ENCODE measurements around the gene SLC6A5.
"Not testable (repeated sequence)": the region's sequence is repeated elsewhere in the genome, so short reads cannot be mapped to it uniquely, and the experiment has no call there.

The SLC6A5 gene

GRCh38 chr11:20599221-20600019 is at the start of gene SLC6A5:
SLC6A5 (plus strand) TSS chr11:20599608; CDS start chr11:20599673, 65 bp downstream.
- Mint-ChIP-seq H3K4me3 (no peak within 1 kb of the TSS), H3K36me3 (no peaks in the 10 kb centered on the region), H3K27ac (no peak within 1 kb of the TSS), H3K27me3 (peaks cover 83% of the 10 kb centered on the region), H3K4me1 (peaks cover 6% of the 10 kb centered on the region), H3K9me3 (peaks cover 5% of the 10 kb centered on the region)
- no peak for ATAC-seq

- no peak for ATAC-seq
- no peak overlapping the region for H3K4me3 Mint-ChIP-seq
- H3K4me1 Mint-ChIP-seq = no peaks in the 10 kb centered on the region
- H3K36me3 Mint-ChIP-seq = no peaks in the 10 kb centered on the region
- peaks cover 4% of the 10 kb centered on the region for H3K9me3 Mint-ChIP-seq
- no peak overlapping the region for H3K27ac Mint-ChIP-seq
- H3K27me3 Mint-ChIP-seq = peaks cover 8% of the 10 kb centered on the region
Observed at GRCh38 chr11:20551096-20551495, 48.3 kb upstream of the SLC6A5 start.

DNA sequence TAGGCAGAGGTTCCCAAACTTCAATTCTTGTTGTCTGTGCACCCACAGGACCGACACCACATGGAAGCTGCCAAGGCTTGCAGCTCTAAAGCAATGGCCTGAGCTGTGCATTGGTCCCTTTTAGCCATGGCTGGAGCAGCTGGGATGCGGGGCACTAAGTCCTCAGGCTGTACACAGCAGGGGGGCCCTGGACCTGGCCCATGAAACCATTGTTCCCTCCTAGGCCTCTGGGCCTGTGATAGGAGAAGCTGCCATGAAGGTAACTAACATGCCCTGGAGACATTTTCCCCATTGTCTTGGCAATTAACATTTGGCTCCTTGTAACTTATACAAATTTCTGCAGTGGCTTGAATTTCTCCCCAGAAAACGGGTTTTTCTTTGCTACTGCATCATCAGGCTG is 43.6 kb upstream of the SLC6A5 start:
- H3K27me3 Mint-ChIP-seq = peaks cover 9% of the 10 kb centered on the region
- H3K27ac Mint-ChIP-seq = no peak overlapping the region
- ATAC-seq = no peak
- H3K4me1 Mint-ChIP-seq = no peaks in the 10 kb centered on the region
- H3K36me3 Mint-ChIP-seq = no peaks in the 10 kb centered on the region
- H3K9me3 Mint-ChIP-seq = peaks cover 9% of the 10 kb centered on the region
- H3K4me3 Mint-ChIP-seq = no peak overlapping the region

DNA sequence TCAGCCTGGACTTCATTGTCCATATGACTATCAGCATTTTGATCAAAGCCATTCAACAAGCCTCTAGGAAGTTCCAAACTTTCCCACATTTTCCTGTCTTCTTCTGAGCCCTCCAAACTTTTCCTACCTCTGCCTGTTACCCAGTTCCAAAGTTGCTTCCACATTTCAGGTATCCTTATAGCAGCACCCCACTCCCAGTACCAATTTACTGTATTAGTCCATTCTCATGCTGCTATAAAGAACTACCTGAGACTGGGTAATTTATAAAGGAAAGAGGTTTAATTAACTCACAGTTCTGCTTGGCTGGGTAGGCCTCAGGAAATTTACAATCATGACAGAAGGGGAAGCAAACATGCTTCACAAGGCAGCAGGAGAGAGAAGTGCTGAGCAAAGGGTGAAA is 43.0 kb upstream of the SLC6A5 start:
- not testable (repeated sequence) for H3K27me3 Mint-ChIP-seq, H3K36me3 Mint-ChIP-seq, H3K27ac Mint-ChIP-seq, H3K9me3 Mint-ChIP-seq, H3K4me3 Mint-ChIP-seq, ATAC-seq, H3K4me1 Mint-ChIP-seq

- Mint-ChIP-seq H3K9me3 (peaks cover 5% of the 10 kb centered on the region), H3K4me3 (no peak overlapping the region), H3K4me1 (no peaks in the 10 kb centered on the region), H3K27me3 (peaks cover 9% of the 10 kb centered on the region), H3K27ac (no peak overlapping the region), H3K36me3 (no peaks in the 10 kb centered on the region)
- ATAC-seq = no peak
Observed at GRCh38 chr11:20558741-20559140, 40.7 kb upstream of the SLC6A5 start.

DNA sequence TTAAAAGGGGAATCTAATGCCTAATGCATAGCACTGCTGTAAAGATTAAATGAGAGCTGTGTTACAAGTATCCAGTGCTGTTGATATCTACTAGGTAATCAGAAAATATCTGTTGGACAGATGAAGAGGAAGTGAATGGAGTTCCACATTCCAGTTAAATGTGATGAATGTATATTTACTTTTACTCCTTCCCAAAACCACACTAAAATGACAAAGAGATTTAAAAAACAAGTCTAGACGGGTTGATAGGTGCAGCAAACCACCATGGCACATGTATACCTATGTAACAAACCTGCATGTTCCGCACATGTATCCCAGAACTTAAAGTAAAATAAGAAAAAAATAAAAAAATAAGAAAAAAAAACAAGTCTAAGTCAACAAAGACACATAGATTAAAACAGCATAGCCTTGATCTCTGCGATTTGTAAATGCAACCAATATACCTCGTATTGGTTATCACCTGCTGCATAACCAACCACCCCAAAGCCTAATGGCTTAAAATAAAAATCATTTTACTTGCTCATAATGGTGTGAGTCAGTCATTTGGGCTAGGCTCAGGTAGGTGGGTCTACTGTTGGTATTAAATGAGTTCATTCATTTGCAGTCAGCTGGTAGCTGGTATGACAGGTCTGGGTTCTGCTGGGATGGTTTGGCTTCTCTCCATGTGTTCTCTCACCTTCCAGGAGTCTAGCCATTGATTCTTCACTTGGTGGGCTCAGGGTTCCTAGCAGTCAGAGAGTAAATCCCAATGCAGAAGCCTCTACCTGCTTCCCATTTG is 39.7 kb upstream of the SLC6A5 start:
- Mint-ChIP-seq H3K27ac (no peak overlapping the region), H3K9me3 (peaks cover 5% of the 10 kb centered on the region), H3K4me1 (no peaks in the 10 kb centered on the region), H3K4me3 (no peak overlapping the region), H3K27me3 (peaks cover 9% of the 10 kb centered on the region), H3K36me3 (no peaks in the 10 kb centered on the region)
- no peak for ATAC-seq

DNA sequence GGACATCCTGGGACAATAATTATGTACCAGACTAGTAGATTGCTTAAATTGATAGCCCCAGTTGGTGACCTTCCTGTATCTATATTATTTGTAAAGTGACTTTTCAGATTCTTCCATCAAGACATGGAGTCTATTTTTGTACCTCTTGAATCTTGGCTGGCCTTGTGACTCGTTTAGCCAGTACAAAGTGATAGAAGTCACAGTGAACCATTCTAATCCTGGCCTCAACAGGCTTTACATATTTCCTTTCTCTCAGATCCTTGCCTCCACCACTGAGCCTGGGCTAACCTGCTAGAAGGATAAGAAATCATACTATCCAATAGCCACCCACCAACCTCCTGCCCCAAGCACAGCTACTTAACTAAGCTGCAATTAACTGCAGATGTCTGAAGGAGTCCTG is 37.5 kb upstream of the SLC6A5 start:
- H3K36me3 Mint-ChIP-seq = no peaks in the 10 kb centered on the region
- H3K27me3 Mint-ChIP-seq = peaks cover 9% of the 10 kb centered on the region
- H3K4me1 Mint-ChIP-seq = no peaks in the 10 kb centered on the region
- H3K9me3 Mint-ChIP-seq = no peaks in the 10 kb centered on the region
- H3K27ac Mint-ChIP-seq = no peak overlapping the region
- no peak overlapping the region for H3K4me3 Mint-ChIP-seq
- ATAC-seq = no peak

- H3K9me3 Mint-ChIP-seq = no peaks in the 10 kb centered on the region
- no peak overlapping the region for H3K27ac Mint-ChIP-seq
- no peaks in the 10 kb centered on the region for H3K36me3 Mint-ChIP-seq
- H3K4me3 Mint-ChIP-seq = no peak overlapping the region
- ATAC-seq = no peak
- peaks cover 5% of the 10 kb centered on the region for H3K27me3 Mint-ChIP-seq
- H3K4me1 Mint-ChIP-seq = no peaks in the 10 kb centered on the region
Observed at GRCh38 chr11:20563866-20564265, 35.5 kb upstream of the SLC6A5 start.

DNA sequence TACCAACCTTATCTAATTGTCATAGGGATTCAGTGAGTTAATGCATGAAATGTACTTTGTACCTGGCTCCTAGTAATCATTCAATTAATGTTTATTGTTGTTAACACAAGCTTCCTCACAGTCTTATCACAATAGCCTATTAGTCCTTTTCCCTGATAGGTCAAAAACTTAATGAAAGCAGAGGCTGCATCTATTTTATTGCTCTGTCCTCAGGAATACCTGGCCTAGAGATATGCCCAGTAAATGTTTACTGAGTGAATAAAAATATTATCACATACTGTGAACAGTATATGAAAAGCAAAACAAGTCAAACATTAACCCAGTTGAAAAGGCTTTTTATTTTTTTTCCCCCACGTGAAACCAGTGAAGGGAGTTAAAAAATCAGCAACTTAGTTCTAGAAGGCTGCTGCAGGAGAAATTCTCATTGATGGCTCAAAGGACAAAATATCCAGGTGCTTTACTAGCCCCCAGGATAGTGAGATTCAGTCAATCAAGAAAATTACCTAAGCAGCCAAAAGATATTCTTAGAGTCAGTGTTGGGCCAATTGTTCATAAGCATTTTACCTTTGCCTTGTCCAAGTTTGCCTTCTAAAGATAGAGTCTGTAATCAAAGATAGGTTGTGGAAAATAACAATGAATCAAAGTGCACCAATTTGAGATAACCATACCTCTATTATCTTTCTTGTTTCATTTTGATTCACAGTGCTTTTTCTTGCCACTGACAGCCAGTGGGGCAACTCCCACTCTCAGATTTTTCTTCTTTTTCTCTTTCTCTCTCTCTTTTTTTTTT is 34.4 kb upstream of the SLC6A5 start:
- ATAC-seq = no peak
- Mint-ChIP-seq H3K27ac (no peak overlapping the region), H3K4me3 (no peak overlapping the region), H3K27me3 (no peaks in the 10 kb centered on the region), H3K4me1 (no peaks in the 10 kb centered on the region), H3K9me3 (no peaks in the 10 kb centered on the region), H3K36me3 (no peaks in the 10 kb centered on the region)

- not testable (repeated sequence) for H3K27me3 Mint-ChIP-seq, H3K4me3 Mint-ChIP-seq, H3K27ac Mint-ChIP-seq, H3K36me3 Mint-ChIP-seq, ATAC-seq, H3K4me1 Mint-ChIP-seq, H3K9me3 Mint-ChIP-seq
Observed at GRCh38 chr11:20566115-20566514, 33.3 kb upstream of the SLC6A5 start.

GRCh38 chr11:20566591-20567434 is 32.6 kb upstream of the SLC6A5 start:
- Mint-ChIP-seq H3K36me3 (no peaks in the 10 kb centered on the region), H3K4me3 (no peak overlapping the region), H3K9me3 (no peaks in the 10 kb centered on the region), H3K27ac (no peak overlapping the region), H3K4me1 (no peaks in the 10 kb centered on the region), H3K27me3 (peaks cover 11% of the 10 kb centered on the region)
- peak; percentile 16 for ATAC-seq

DNA sequence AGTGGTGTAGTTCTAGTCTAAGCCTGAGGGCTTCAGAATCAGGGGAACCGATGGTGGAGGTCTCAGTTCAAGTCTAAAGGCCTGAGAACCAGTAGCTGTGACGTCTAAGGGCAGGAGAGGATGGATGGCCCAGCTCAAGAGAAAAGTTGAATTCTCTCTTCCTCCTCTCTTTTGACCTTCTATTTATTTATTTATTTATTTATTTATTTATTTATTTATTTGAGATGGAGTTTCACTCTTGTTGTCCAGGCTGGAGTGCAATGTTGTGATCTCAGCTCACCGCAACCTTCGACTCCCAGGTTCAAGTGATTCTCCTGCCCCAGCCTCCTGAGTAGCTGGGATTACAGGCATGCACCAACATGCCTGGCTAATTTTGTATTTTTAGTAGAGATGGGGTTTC is 19.7 kb upstream of the SLC6A5 start:
- not testable (repeated sequence) for H3K36me3 Mint-ChIP-seq, H3K27ac Mint-ChIP-seq, H3K9me3 Mint-ChIP-seq, ATAC-seq, H3K4me1 Mint-ChIP-seq, H3K4me3 Mint-ChIP-seq, H3K27me3 Mint-ChIP-seq

GRCh38 chr11:20583201-20583600 is 16.2 kb upstream of the SLC6A5 start:
- Mint-ChIP-seq H3K9me3 (no peaks in the 10 kb centered on the region), H3K27ac (no peak overlapping the region), H3K4me1 (no peaks in the 10 kb centered on the region), H3K36me3 (no peaks in the 10 kb centered on the region), H3K27me3 (peaks cover 17% of the 10 kb centered on the region), H3K4me3 (no peak overlapping the region)
- ATAC-seq = no peak

DNA sequence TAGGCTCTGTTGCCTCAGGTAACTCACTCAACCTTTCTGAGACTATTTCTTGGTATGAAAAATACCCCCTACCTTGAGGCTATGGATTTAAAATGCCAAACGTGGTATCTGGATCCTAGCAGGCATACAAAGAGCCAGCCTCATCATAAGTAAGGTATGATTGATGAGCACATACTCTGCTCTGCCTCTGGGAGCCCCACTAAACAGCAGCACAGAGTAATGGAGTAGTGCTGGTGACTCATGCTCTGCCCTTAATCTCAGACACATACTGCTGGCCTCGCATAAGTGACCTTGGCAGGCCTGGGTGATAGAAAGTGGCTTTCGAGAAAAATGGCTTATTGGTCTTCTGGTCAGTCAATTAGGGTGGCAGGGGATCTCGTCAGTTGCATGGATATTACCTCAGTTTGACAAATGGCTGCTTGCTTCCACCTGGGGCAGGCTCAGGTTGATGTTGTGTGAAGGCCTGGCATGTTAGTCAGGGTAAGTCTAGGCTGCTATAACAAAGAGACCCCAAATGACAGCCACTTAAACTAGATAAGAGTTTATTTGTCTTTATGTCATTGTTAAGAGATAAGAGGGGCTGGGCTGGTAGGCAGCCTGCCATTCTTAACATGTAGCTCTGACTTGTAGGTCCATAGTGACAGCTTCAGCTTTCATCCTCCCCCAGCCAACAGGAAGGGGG is 15.2 kb upstream of the SLC6A5 start:
- Mint-ChIP-seq H3K4me3 (no peak overlapping the region), H3K36me3 (no peaks in the 10 kb centered on the region), H3K27ac (no peak overlapping the region), H3K27me3 (peaks cover 23% of the 10 kb centered on the region), H3K9me3 (no peaks in the 10 kb centered on the region), H3K4me1 (no peaks in the 10 kb centered on the region)
- no peak for ATAC-seq

Data from stimulated activated memory B cell treated with anti-CD40 and anti-IgM and Interleukin-4, amounts not matched to agents 10 μg/mL and 1 μg/mL and 100 μg/mL, for 72 hours (primary cell).